Small intestine (tissue), 7 donors: ENCODE data around the gene HRAS. TPM values are rescaled to one million over a fixed set of nuclear protein-coding genes. Genes with fewer than 3 reads are reported as not detected.

Experiments used
- DNase-seq, 2 donors: peaks; one replicate each; pipeline versions ENCODE4 v3.0.0 to v3.0.0-alpha.2; 2013
- FAIRE-seq: peaks from 2 replicates; lab custom pipeline; 2012; peaks lifted over from hg19 to GRCh38; lab: Jason Lieb, UNC
- H3K27ac ChIP-seq, 3 donors: one replicate each; pipeline ENCODE4 v1.5.1; 2013; ENCODE audit warnings: low read length in 2 of 3, mild to moderate bottlenecking in 2 of 3, control low read depth in 1 of 3, inconsistent platforms in 1 of 3, low read depth in 1 of 3, moderate library complexity in 1 of 3
- H3K27me3 ChIP-seq, 3 donors: one replicate each; pipeline ENCODE4 v1.6.1; 2013; ENCODE audit warnings: low read length in 3 of 3, inconsistent platforms in 1 of 3; ENCODE audit not compliant: control insufficient read depth in 3 of 3, insufficient read depth in 3 of 3
- H3K36me3 ChIP-seq, 3 donors: one replicate each; pipeline ENCODE4 v1.6.1; 2013; ENCODE audit warnings: low read length in 3 of 3, inconsistent platforms in 1 of 3, low read depth in 1 of 3, mild to moderate bottlenecking in 1 of 3, moderate library complexity in 1 of 3; ENCODE audit not compliant: control insufficient read depth in 3 of 3, insufficient read depth in 2 of 3
- H3K4me1 ChIP-seq, 3 donors: one replicate each; pipeline ENCODE4 v1.6.1; 2013; ENCODE audit warnings: low read length in 2 of 3, inconsistent platforms in 1 of 3, low read depth in 1 of 3, mild to moderate bottlenecking in 1 of 3, moderate library complexity in 1 of 3; ENCODE audit not compliant: control insufficient read depth in 3 of 3, insufficient read depth in 2 of 3
- H3K4me3 ChIP-seq, 3 donors: one replicate each; pipeline ENCODE4 v1.5.1; 2013; ENCODE audit warnings: low read length in 3 of 3, control low read depth in 1 of 3, inconsistent platforms in 1 of 3, low read depth in 1 of 3, mild to moderate bottlenecking in 1 of 3, moderate library complexity in 1 of 3
- H3K9me3 ChIP-seq, 2 donors: one replicate each; pipeline ENCODE4 v1.6.1; 2013; ENCODE audit warnings: low read depth in 1 of 2, low read length in 1 of 2; ENCODE audit not compliant: control insufficient read depth in 2 of 2, insufficient read depth in 1 of 2
- WGBS, 3 donors: extraction: QIAGEN DNeasy Blood & Tissue Kit; methylation state at CpG; one replicate each; pipeline ENCODE4 v1.1.7; 2013; 5-methylcytosine and 5-hydroxymethylcytosine counted together
- polyA plus RNA-seq, 4 donors: library from polyadenylated mRNA; stranded (reverse) in 3 of 4; unstranded in 1 of 4; fragments of 200-250 nt in 3 of 4; fragments of 120-200 nt in 1 of 4; gene quantifications; one replicate each; pipeline versions ENCODE4 v1.2.1 to v1.2.3, GENCODE V29; 2013
- donor health status: healthy with polysubstance abuse.
- donor health status: control.
- donor health status: control.
- donor health status: Bipolar disorder and iron deficiency.
- donor health status: healthy.

Gene HRAS
- polyA plus RNA-seq, 4 donors: 23.6 to 142 (median 92.7) TPM

GRCh38 chr11:533586-534395 lies 1.6 kb downstream of the HRAS start:
- Histone ChIP-seq H3K27ac (no peak overlapping the region), H3K9me3 (no peaks in the 10 kb centered on the region), H3K36me3 (peaks cover 3 to 53% (median 10%) of the 10 kb centered on the region in 3 donors), H3K27me3 (peaks cover 0 to 18% (median 0%) of the 10 kb centered on the region in 3 donors), H3K4me1 (peaks cover 0 to 26% (median 4%) of the 10 kb centered on the region in 3 donors), H3K4me3 (peak overlapping the region in 2 of 3 donors; percentile 73 to 88)
- 93 to 94% (median 94%) methylated on average over 35 to 37 of the region's 37 CpGs for WGBS, 3 donors
- FAIRE-seq: no peak
- DNase-seq: no peak

- Histone ChIP-seq H3K36me3 (peaks cover 3 to 53% (median 10%) of the 10 kb centered on the region in 3 donors), H3K4me3 (no peak overlapping the region), H3K27ac (no peak overlapping the region), H3K9me3 (no peaks in the 10 kb centered on the region), H3K4me1 (peaks cover 0 to 23% (median 4%) of the 10 kb centered on the region in 3 donors), H3K27me3 (peaks cover 0 to 16% (median 0%) of the 10 kb centered on the region in 3 donors)
- 86 to 96% (median 90%) methylated on average over 20 to 33 of the region's 33 CpGs for WGBS, 3 donors
- FAIRE-seq (no peak), DNase-seq (no peak)
These were observed 2.3 kb downstream of the HRAS start for GRCh38 chr11:532986-533585.

GRCh38 chr11:532527-532985 lies 2.8 kb downstream of the HRAS start:
- FAIRE-seq: no peak
- Histone ChIP-seq H3K4me3 (no peak overlapping the region), H3K4me1 (peaks cover 0 to 18% (median 4%) of the 10 kb centered on the region in 3 donors), H3K36me3 (peaks cover 3 to 53% (median 10%) of the 10 kb centered on the region in 3 donors), H3K27ac (no peak overlapping the region), H3K27me3 (peaks cover 0 to 10% (median 0%) of the 10 kb centered on the region in 3 donors), H3K9me3 (no peaks in the 10 kb centered on the region)
- WGBS, 3 donors: 88 to 94% (median 91%) methylated on average over 22 to 23 of the region's 23 CpGs
- DNase-seq: no peak

GRCh38 chr11:531919-532526 lies 3.4 kb downstream of the HRAS start:
- peaks cover 0 to 13% (median 4%) of the 10 kb centered on the region in 3 donors for H3K4me1 ChIP-seq
- DNase-seq: no peak
- no peaks in the 10 kb centered on the region for H3K9me3 ChIP-seq
- 87 to 95% (median 88%) methylated on average over 15 to 18 of the region's 18 CpGs for WGBS, 3 donors
- no peak for FAIRE-seq
- H3K36me3 ChIP-seq: peaks cover 3 to 53% (median 10%) of the 10 kb centered on the region in 3 donors
- H3K27me3 ChIP-seq: peaks cover 0 to 5% (median 0%) of the 10 kb centered on the region in 3 donors
- no peak overlapping the region for H3K4me3 ChIP-seq
- no peak overlapping the region for H3K27ac ChIP-seq

- no peak for FAIRE-seq
- Histone ChIP-seq H3K27me3 (no peaks in the 10 kb centered on the region), H3K4me1 (peaks cover 0 to 6% (median 0%) of the 10 kb centered on the region in 3 donors), H3K9me3 (no peaks in the 10 kb centered on the region), H3K4me3 (no peak overlapping the region), H3K27ac (no peak overlapping the region), H3K36me3 (peaks cover 3 to 53% (median 10%) of the 10 kb centered on the region in 3 donors)
- DNase-seq: no peak
- 89 to 91% (median 91%) methylated on average over 25 to 28 of the region's 28 CpGs for WGBS, 3 donors
These were observed 4.2 kb downstream of the HRAS start for GRCh38 chr11:530960-531831.

- H3K27me3 ChIP-seq: no peaks in the 10 kb centered on the region
- DNase-seq: no peak
- no peaks in the 10 kb centered on the region for H3K9me3 ChIP-seq
- peaks cover 3 to 53% (median 10%) of the 10 kb centered on the region in 3 donors for H3K36me3 ChIP-seq
- H3K27ac ChIP-seq: no peak overlapping the region
- WGBS, 3 donors: 74 to 83% (median 79%) methylated on average over 17 to 18 of the region's 18 CpGs
- H3K4me3 ChIP-seq: no peak overlapping the region
- H3K4me1 ChIP-seq: peaks cover 0 to 4% (median 0%) of the 10 kb centered on the region in 3 donors
- FAIRE-seq: no peak
These were observed 5.5 kb downstream of the HRAS start for GRCh38 chr11:529728-530411.

- Histone ChIP-seq H3K4me1 (no peaks in the 10 kb centered on the region), H3K9me3 (no peaks in the 10 kb centered on the region), H3K36me3 (peaks cover 3 to 49% (median 10%) of the 10 kb centered on the region in 3 donors), H3K27me3 (no peaks in the 10 kb centered on the region), H3K27ac (no peak overlapping the region), H3K4me3 (no peak overlapping the region)
- WGBS, 3 donors: 60 to 75% (median 74%) methylated on average over 28 to 29 of the region's 29 CpGs
- DNase-seq (no peak), FAIRE-seq (no peak)
These were observed 6.3 kb downstream of the HRAS start for GRCh38 chr11:528815-529727.
